GM18861 (cell line): ENCODE data around the gene TMEM135.
A peak's percentile ranks its signal among the peaks of the same experiment; 100 is the strongest.
"Not testable (repeated sequence)": the region's sequence is repeated elsewhere in the genome, so short reads cannot be mapped to it uniquely, and the experiment has no call there.

Source experiments
- ATAC-seq: cut with Tn5 transposase; IDR thresholded peaks from one replicate; pipeline ENCODE4 v1.9.1; 2021; ENCODE audit not compliant: unreplicated experiment

The TMEM135 gene

DNA sequence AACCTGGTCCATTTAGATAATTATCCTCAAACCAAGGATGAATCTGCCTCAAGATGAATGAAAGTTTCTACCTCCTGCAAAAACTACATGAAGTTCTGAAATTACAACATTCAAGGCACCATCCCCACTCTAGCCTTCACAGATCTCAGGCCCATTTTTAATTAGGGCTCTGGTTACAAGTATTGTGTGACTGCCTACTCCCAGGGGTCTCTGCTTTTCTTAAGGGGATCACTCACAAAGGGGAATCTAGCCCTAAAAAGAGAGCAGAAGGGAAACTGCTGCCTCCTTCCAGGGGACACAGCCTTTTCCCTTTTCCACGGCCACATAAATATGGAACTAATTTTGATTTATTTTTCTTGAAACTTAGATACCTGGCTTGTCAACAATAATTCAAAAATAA is 17.4 kb upstream of the TMEM135 start:
- no peak for ATAC-seq

- no peak for ATAC-seq
Measured at GRCh38 chr11:87020764-87021365, 16.9 kb upstream of the TMEM135 start.

DNA sequence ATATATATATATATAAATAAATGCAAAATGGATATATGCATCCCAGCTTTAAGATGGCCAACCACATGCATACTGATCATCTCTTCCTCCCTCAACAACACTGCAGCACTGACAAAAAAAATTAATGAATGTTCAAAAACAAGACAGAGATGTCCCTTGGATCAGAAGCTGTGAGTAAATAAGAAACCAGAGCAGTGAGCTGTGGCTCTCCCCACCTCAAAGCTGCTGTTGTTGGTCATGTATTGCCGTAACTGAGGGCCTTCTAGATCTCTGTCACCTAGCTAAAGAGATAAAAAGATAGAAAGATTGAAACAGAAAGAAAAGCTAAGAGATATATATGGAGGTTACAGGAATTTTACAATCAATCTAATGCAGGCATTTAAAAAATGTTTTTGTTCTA is 15.5 kb upstream of the TMEM135 start:
- peak; percentile 94 for ATAC-seq

GRCh38 chr11:87022738-87023137 is 15.0 kb upstream of the TMEM135 start:
- no peak for ATAC-seq

- ATAC-seq = not testable (repeated sequence)
Measured at GRCh38 chr11:87026415-87026814, 11.3 kb upstream of the TMEM135 start.

- ATAC-seq = no peak
Measured at GRCh38 chr11:87030458-87031054, 7.2 kb upstream of the TMEM135 start.

GRCh38 chr11:87031433-87032170 is 6.1 kb upstream of the TMEM135 start:
- ATAC-seq = no peak

- no peak for ATAC-seq
Measured at GRCh38 chr11:87033561-87033960, 4.2 kb upstream of the TMEM135 start.

GRCh38 chr11:87035976-87036583 is 1.7 kb upstream of the TMEM135 start:
- no peak for ATAC-seq

GRCh38 chr11:87036756-87037449 is 831 bp upstream of the TMEM135 start:
- ATAC-seq = no peak

- no peak for ATAC-seq
Measured at GRCh38 chr11:87038235-87038977, 672 bp downstream of the TMEM135 start.

- ATAC-seq = no peak
Measured at GRCh38 chr11:87039371-87039770, 1.6 kb downstream of the TMEM135 start.

DNA sequence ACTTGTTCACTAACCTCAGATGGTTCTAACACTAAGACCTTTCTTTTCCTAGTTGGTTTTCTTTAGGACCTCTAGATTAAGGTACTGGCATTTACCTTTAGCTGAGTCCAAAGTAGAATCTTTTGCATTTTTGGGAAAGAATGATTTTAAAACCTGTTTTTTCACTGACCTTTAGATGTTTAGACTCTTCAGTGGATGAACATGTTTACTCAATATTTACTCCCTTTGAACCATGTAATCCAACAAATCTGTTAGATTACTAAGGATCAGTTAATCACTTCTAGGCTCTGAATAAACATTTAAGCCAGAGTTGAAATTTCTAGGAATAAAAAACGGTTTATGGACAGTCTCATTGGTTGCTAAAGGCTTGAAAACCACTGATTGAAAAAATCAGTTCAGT is 6.2 kb downstream of the TMEM135 start:
- no peak for ATAC-seq

DNA sequence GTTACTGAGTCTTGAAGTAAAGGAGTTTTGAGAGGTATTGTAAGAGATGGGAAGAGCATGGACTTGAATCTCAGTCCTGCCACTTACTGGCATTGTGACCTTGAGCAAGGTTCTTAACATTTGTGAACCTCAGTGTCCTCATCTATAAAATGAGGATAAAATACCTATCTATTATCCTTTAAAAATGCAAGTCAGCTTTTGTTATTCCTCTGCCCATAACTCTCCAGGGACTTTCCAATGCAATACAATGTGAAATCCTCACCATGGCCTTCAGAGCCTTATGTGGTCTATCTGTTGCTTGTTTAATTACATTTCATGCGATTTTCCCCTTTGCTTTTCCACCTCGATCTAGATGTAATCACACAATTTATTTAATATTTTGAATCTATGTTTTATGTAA is 9.1 kb downstream of the TMEM135 start:
- ATAC-seq = no peak

GRCh38 chr11:87056091-87056490 is 18.4 kb downstream of the TMEM135 start:
- no peak for ATAC-seq

GRCh38 chr11:87057749-87058148 is 20.0 kb downstream of the TMEM135 start:
- no peak for ATAC-seq

DNA sequence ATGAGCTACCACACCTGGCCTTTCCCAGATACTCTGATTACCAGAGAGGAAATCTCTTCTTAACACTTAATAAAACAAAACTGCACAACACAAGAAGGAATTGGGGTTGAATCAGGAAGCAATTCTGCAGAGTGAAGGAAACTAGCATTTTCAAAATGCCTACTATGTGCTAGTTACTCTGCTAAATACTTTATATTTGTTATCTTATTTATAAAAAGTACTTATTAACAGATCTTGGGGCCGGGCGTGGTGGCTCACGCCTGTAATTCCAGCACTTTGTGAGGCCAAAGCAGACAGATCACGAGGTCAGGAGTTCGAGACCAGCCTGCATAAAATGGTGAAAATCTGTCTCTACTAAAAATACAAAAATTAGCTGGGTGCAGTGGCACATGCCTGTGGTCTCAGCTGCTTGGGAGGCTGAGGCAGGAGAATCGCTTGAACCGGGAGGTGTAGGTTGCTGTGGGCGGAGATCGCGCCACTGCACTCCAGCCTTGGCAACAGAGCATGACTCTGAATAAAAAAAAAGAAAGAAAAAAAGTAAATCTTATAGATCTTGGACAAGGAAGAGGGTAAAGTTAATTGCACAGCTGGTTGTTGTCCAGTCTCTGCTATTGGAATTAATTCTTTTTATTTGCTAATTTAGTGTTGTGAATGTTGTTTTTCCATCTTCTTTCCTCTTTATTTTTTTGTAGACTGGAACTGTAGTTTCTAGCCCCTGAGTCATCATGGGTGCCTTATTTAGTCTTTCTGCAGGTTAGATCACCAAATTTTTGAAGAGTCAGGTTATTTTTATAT is 22.1 kb downstream of the TMEM135 start:
- no peak for ATAC-seq

- ATAC-seq = no peak
Measured at GRCh38 chr11:87061766-87062165, 24.0 kb downstream of the TMEM135 start.

DNA sequence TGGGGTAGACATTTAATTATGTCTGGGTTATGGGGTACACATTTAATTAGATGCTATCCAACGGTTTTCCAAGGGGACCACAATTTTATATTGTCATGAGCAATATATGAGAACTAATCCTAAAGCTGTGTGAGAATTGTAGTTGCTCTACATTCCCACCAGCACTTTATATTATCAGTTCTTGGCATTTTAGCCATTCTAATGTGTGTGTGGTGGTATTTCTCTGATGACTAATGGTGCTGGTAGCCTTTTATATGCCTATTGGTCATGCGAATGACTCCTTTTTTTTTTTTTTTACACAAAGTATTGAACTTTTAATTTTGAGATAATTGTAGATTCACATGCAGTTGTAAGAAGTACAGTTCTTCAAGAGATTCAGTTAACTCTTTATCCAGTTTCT is 26.2 kb downstream of the TMEM135 start:
- no peak for ATAC-seq

- no peak for ATAC-seq
Measured at GRCh38 chr11:87072787-87073186, 35.1 kb downstream of the TMEM135 start.
